Islet of Langerhans (tissue), 1 donor: ENCODE results near the gene SH3BP4.
A peak's percentile ranks its signal among the peaks of the same experiment; 100 is the strongest.
"Not testable (repeated sequence)": the region's sequence is repeated elsewhere in the genome, so short reads cannot be mapped to it uniquely, and the experiment has no call there.

Source experiments
- FAIRE-seq: peaks from one replicate; lab custom pipeline; 2011; peaks lifted over from hg19 to GRCh38; lab: Jason Lieb, UNC

Gene SH3BP4

GRCh38 chr2:235000426-235001236, 48.8 kb downstream of the SH3BP4 start:
- FAIRE-seq = no peak

DNA sequence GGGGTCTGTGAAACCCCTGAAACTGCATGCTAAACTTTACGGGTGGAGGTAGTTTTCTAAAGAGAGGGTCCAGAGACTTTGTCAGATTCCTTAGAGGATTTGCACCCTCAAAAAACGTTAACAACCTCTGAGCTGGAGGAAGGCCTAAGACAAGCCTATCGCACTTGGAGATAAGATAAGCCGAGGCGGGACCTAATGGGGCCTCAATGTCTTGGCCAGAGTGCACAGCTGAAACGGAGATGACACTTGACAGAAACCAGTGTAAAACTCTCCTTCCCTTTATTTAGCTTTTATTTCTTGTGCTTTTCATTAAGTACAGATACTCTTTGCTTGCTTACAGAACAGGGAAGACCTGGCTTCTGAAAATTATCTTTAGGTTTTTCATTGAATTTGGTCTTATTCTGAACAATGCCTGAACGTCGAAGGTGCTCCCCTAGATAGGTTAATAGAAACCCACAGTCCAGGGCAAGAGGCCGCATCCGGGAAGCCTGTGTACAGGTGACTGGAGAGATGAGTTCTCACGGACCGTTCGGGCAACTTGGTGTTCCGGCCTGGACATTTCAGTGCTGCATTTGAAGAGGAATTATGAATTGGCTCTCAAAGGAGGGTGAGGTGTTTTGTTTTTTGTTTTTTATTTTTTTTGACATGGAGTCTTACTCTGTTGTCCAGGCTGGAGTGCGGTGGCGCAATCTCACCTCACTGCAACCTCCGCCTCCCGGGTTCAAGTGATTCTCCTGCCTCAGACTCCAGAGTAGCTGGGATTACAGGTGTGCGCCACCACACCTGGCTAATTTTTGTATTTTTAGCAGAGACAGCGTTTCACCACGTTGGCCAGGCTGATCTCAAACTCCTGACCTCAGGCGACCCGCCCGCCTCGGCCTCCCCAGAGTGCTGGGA, 49.7 kb downstream of the SH3BP4 start:
- FAIRE-seq = no peak

GRCh38 chr2:235002198-235003095, 50.6 kb downstream of the SH3BP4 start:
- FAIRE-seq = no peak

GRCh38 chr2:235003096-235003775, 51.4 kb downstream of the SH3BP4 start:
- no peak for FAIRE-seq

DNA sequence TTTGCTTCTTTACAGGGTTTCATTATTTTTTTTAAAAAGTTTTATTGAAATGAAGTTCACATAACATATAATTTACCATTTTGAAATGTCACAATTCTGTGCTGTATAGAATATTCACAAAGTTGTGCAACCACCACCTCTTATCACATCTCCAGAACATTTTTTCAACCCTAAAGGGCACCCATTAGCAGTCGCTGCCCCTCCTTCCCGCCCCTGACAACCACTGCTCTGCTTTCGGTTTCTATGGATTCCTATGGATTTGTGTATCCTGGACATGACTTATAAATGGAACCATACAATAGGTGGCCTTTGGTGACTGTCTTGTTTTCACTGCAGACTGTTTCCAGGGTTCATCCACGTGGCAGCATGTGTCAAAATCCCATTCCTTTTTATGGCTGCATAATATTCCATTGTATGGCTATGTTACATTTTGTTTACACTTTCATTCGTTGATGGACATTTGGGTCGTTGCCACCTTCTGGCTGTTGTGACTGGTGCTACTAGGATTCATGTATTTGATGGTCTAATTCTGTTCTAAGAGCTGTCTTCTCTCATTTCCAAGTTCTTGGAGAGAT, 52.6 kb downstream of the SH3BP4 start:
- no peak for FAIRE-seq

GRCh38 chr2:235005023-235005422, 53.2 kb downstream of the SH3BP4 start:
- FAIRE-seq = no peak

DNA sequence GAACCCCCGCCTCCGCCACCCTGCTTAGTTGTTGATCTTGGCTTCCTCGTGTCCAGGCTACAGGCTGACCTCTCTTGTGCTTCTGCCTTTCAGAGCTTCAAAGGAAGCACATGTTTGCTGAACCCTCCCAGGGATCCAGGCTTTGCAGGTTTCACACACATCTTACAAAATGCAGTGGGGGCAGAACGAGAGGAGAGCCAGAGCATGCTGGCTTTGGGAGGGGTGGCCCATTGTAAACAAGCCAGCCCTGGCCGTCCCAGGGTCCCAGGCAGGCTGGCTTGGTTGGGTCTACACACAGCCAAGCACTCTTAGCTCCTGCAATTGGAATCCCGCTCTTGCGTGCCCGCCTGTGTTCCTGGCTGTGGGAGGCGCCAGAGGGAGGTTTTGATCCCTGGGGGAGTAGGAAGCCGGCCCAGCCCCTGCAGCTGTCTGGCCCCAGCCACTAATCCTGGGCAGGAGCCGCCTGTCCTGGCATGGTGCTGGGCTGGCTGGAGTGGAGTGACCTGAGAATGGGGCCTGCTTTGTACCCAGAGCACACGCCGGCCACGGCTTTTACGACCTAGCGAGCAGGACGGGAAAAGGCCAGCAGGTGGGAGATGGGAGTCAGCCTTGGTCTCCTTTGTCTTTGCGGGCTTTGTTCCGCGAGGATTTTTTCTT, 53.9 kb downstream of the SH3BP4 start:
- no peak for FAIRE-seq

DNA sequence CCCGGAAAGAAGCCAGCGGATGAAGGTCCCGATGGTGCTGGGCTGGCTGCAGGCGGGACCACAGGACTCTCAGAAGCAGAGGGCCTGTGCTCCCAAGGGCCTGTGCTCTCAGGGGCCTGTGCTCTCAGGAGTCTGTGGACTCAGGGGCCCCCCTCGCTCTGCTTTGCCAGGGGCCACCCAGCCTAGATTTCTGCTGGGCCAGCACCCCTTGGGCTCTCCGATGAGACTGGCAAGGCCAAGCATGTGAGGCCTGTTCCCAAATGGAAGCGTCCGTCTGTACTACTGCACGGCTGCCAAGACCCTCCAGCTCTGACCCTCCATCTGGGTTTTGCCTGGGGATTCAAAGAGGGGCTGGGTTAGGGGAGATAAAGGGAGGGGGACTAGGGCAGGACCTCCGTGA, 54.6 kb downstream of the SH3BP4 start:
- FAIRE-seq = no peak

DNA sequence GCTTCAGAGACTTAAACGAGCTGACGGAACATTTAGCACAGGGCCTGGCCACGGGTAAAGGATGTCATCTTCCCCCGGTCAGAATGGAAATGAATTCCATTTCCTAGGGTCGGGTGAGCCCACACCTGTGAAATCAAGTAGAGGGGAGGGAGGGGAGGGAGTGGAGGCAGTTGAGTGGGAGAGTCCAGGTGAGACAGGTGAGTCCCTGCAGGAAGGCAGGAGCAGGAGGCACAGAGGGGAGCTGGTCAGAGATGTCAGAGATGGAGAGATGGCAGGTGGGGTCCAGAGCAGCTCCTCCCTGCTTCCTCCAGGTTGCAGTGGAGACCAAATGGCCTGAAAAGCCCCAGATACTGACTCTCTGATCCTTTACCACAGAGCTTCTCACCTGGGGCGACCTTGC, 55.2 kb downstream of the SH3BP4 start:
- FAIRE-seq = no peak

- no peak for FAIRE-seq
These were observed 56.0 kb downstream of the SH3BP4 start for GRCh38 chr2:235007664-235008457.

DNA sequence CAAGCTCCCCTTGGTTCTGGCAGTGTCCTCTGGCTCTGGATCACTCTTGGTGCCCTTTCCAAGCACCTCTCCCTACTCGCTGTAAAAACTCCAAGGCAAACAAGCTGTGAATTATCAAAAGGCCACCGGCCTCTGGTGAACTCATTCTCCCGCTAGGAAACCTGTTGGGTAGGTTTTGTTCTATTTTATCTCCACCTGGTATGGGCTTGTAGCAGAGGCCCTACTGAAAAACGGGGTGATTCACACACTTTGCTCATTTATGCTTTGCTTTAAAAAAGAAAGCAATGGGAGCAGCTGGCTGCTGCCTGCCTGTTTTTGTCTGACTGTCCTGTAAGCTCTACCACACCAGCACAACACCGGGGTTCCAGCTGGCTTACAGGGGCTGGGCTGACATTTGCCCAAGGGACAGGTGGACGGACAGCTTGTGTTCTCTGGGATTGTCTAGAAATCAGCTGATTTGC, 56.8 kb downstream of the SH3BP4 start:
- no peak for FAIRE-seq

DNA sequence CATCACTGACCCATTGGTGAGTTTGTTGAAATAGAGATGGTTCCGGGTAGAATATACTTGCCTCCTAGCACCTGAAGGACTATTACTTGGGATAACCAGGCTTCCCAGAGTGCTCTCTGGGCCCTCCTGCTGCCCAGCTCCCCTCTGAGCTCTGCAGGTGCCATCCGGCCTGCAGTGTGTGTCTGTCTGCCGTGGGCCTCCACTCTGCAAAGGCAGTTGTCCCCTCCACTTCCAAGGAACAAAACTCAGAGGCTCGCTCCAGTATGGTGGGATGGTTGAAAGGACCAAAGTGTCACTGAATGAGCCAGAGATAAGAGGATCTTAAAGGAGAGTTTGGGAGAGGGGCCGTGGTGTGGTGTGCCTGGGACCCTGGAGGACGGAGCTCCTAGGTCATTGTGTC, 57.3 kb downstream of the SH3BP4 start:
- FAIRE-seq = no peak

- FAIRE-seq = no peak
These were observed 58.4 kb downstream of the SH3BP4 start for GRCh38 chr2:235010117-235010714.

DNA sequence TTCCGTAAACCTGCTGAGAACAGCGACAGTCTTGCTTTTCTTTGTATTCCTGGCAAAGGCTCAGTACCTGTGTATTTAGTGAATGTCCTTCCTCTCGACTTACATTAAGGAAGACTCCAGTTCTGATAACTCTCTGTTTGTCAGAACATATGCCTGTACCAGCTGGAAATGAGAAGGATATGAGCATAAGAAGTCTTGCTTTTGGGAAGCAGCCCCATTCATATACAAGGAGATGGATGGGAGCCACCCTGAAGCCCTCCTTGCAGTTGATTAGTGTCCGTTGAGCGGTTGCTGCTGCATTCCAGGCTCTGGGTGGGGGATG, 59.8 kb downstream of the SH3BP4 start:
- FAIRE-seq = no peak

- FAIRE-seq = no peak
These were observed 60.3 kb downstream of the SH3BP4 start for GRCh38 chr2:235011929-235012631.

DNA sequence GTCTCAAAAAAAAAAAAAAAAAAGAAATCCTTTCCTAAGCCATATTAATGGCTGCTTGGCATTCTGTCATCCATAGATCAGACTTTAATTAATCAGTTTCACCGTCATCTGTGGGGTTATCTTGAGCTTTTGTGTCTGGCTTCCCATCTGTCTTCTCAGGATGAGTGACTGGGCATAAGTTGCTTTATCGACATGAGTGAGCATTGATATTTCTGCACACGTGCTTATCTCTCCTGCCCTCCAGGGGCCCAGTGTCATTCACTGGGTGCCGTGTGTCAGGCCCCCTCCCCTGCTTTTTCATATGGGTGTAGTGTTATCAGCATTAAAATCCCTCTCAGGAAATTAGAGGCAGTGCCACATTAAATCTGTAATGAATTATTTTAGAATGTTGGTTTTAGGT, 65.6 kb downstream of the SH3BP4 start:
- FAIRE-seq = no peak

DNA sequence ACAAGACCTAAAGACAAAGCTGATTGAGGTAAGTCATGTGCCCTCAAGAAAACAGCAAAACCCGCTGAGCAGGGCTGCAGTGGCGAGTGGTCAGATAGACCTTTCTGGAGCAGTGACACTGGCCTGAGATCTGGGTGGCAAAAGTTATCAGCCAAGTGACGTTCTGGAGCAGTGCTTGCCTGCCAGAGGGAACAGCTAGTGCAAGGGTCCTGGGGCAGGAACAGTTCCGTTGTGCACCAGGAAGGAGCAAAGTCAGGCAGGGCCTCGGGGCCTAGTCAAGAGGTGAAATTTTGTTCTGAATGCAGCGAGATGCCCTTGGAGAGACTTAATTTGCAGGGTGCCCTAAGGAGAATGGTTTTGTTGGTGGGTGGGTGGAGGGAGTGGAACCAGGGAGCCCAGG, 67.0 kb downstream of the SH3BP4 start:
- no peak for FAIRE-seq

DNA sequence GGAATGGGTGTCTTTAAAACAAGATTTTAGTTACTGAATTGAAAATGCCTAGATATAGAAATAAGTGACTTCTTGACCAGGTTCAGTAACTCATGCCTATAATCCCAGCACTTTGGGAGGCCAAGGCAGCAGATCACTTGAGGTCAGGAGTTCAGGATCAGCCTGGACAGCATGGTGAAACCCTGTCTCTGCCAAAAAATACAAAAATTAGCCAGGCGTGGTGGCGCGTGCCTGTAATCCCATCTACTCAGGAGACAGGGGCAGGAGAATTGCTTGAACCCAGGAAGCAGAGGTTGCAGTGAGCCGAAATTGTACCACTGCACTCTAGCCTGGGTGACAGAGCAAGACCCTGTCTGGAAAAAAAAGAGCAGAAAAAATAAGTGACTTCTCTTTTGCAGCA, 68.3 kb downstream of the SH3BP4 start:
- FAIRE-seq = not testable (repeated sequence)

DNA sequence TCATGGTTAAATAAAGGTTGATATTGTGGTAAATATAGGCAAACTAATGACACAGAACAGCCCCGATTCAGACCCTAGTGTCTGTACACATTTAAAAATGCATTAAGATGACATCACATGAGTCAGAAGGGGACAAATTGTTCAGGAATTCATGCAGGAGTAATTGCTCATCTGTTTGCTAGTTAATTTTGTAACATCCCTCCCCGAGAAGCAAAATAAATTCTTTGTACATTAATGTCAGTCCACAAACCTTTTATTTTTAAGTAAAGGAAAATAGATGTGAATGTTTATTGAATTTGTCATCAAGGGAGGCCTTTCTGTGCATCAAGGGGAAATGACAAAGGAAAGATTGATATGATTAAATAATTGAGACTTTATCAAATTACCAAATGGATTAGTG, 69.9 kb downstream of the SH3BP4 start:
- peak; percentile 17 for FAIRE-seq
